Cardiac muscle cell (in vitro differentiated cells and primary cell): ENCODE results near the gene RAPGEF6. TPM values are rescaled to one million over a fixed set of nuclear protein-coding genes. Genes with fewer than 3 reads are reported as not detected.
"Not testable (repeated sequence)": the region's sequence is repeated elsewhere in the genome, so short reads cannot be mapped to it uniquely, and the experiment has no call there.

Experiments
- DNase-seq, 2 donors: peaks; one replicate each; pipeline versions ENCODE4 v3.0.0 to v3.0.0-alpha.2; 2010 to 2017; ENCODE audit warnings: low read depth in 1 of 2, low spot score in 1 of 2
- H3K27ac ChIP-seq: fragments of 200-600 bp; sonication (generic); 2 replicates; pipeline ENCODE4 v1.5.1; 2016
- H3K27me3 ChIP-seq: fragments of 200-600 bp; sonication (generic); 2 replicates; pipeline ENCODE4 v1.6.0; 2016; ENCODE audit warnings: control low read depth
- H3K36me3 ChIP-seq: fragments of 200-600 bp; sonication (generic); 2 replicates; pipeline ENCODE4 v1.5.1; 2016; ENCODE audit warnings: control low read depth
- H3K4me1 ChIP-seq: fragments of 200-600 bp; sonication (generic); 2 replicates; pipeline ENCODE4 v1.8.1; 2017; ENCODE audit warnings: low read depth, mild to moderate bottlenecking, mixed run types
- H3K4me3 ChIP-seq: fragments of 200-600 bp; sonication (generic); 2 replicates; pipeline ENCODE4 v1.5.1; 2016; ENCODE audit warnings: mild to moderate bottlenecking
- H3K9me3 ChIP-seq: fragments of 200-600 bp; sonication (generic); 2 replicates; pipeline ENCODE4 v1.5.1; 2017; ENCODE audit warnings: low read depth, mild to moderate bottlenecking, control low read depth
- polyA plus RNA-seq: library from polyadenylated mRNA; unstranded; fragments of >200 nt; fragmentation: Nextera tagmentation; extraction: Ambion mirVana; gene quantifications from 2 replicates; pipeline ENCODE4 v1.2.1, GENCODE V29; 2016
- total RNA-seq: library from RNA; depleted of rRNA; stranded (reverse); fragments of >200 nt; gene quantifications from 2 replicates; pipeline ENCODE4 v1.2.3, GENCODE V29; 2016
- TF ChIP-seq, protein P1 (sequence below): IDR thresholded peaks from 2 replicates; pipeline ENCODE4 v1.5.1; 2012; ENCODE audit warnings: low read depth, mild to moderate bottlenecking, low read length

Gene RAPGEF6
- total and polyA plus RNA-seq, 2 experiments from 2014 or later = 10.8 to 22.3 TPM

DNA sequence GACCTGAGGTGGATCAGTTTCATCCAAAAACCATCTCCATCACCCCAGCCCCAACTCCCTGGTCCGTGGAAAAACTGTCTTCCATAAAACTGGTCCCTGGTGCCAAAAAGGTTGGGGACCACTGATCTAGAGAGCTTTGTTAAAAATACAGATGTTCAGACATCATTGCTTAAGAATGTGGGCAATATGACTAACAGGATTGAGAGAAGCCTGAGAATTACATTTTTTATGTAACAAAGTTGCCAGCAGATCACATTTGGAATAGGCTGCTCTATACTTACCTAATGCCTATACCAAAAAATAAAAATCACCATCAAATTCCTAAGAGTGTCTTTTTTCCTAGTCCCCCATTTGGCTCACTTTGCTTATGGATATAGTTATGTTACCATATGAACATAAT is 143.3 kb downstream of the RAPGEF6 start:
- H3K4me1 ChIP-seq = no peaks in the 10 kb centered on the region
- TF ChIP-seq, protein P1, sequence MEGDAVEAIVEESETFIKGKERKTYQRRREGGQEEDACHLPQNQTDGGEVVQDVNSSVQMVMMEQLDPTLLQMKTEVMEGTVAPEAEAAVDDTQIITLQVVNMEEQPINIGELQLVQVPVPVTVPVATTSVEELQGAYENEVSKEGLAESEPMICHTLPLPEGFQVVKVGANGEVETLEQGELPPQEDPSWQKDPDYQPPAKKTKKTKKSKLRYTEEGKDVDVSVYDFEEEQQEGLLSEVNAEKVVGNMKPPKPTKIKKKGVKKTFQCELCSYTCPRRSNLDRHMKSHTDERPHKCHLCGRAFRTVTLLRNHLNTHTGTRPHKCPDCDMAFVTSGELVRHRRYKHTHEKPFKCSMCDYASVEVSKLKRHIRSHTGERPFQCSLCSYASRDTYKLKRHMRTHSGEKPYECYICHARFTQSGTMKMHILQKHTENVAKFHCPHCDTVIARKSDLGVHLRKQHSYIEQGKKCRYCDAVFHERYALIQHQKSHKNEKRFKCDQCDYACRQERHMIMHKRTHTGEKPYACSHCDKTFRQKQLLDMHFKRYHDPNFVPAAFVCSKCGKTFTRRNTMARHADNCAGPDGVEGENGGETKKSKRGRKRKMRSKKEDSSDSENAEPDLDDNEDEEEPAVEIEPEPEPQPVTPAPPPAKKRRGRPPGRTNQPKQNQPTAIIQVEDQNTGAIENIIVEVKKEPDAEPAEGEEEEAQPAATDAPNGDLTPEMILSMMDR = no peak
- no peaks in the 10 kb centered on the region for H3K27me3 ChIP-seq
- peaks cover 23% of the 10 kb centered on the region for H3K36me3 ChIP-seq
- no peak overlapping the region for H3K4me3 ChIP-seq
- no peak for DNase-seq
- no peaks in the 10 kb centered on the region for H3K9me3 ChIP-seq
- no peak overlapping the region for H3K27ac ChIP-seq

DNA sequence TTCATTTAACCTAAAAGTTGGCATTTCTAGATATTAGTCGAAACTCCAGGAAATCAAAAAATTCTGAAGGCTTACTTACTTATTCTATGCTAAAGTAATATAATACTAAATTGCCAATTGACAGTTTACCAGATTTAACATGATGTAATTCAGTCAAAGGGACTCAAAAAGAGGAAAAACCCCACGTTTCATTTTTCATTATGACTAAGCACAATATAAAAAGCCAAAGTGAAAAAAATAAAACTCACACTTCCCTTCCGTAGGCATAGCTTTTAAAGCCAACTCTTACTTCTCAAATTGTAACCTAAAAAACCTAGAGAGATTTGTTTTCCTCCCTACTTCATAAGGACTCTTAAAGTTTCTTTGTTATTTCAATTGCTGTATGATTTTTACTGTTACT is 146.6 kb downstream of the RAPGEF6 start:
- DNase-seq = peak in 1 of 2 donors; percentile 13
- TF ChIP-seq, protein P1 = no peak
- no peak overlapping the region for H3K4me3 ChIP-seq
- H3K27me3 ChIP-seq = no peaks in the 10 kb centered on the region
- no peaks in the 10 kb centered on the region for H3K4me1 ChIP-seq
- H3K36me3 ChIP-seq = peaks cover 20% of the 10 kb centered on the region
- H3K27ac ChIP-seq = no peak overlapping the region
- H3K9me3 ChIP-seq = no peaks in the 10 kb centered on the region

DNA sequence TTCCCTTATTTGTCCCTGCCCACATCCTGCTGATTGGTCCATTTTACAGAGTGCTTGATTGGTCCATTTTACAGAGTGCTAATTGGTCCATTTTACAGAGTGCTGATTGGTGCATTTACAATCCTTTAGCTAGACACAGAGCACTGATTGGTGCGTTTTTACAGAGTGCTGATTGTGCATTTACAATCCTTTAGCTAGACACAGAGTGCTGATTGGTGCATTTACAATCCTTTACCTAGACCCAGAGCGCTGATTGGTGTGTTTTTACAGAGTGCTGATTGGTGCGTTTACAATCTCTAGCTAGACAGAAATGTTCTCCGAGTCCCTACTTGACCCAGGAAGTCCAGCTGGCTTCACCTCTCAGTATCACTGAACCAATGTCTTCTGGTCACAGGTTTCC is 147.7 kb downstream of the RAPGEF6 start:
- peaks cover 20% of the 10 kb centered on the region for H3K36me3 ChIP-seq
- DNase-seq, H3K27ac ChIP-seq: not testable (repeated sequence)

DNA sequence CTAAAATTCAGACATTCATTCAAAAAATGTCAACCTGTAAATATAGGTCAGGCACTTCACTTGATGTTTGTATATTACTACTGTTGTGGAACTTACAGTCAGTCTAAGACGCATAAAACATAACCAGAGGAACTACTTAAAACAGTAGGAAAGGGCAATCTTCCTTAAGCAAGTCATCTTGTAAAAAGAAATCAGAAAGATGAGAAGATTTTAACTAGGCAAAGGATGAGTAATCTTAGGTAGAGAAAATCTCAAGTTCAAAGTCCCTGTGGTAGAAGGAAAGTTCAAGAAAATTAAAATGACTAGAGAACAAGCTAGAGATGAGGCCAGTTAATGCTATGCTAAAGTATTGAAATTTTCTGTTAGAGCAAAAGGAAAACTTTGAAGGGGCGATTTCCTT is 152.4 kb downstream of the RAPGEF6 start:
- no peak for DNase-seq
- TF ChIP-seq, protein P1 = no peak
- no peak overlapping the region for H3K4me3 ChIP-seq

More for the DNA sequence above, 147.7 kb downstream of the RAPGEF6 start:
- H3K9me3 ChIP-seq, H3K4me3 ChIP-seq, H3K4me1 ChIP-seq, H3K27me3 ChIP-seq: not testable (repeated sequence)

DNA sequence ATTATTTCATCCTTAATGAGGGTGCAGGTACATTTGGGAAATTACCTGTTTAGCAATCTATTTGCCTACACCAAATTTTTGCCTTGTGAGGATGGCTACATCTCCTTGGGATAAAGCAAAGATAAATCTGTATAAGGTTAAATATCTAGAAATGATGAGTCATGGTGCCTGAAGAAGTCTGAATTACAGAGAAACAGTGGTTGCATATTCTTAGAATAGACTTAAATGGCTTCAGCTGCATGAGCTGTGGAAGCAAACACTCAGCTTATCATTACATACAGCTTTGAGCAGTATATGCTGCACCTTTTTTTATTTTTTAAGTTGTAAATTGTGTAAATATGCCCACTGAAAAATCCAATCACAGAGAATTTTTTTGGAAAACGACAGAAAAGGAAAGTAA is 153.5 kb downstream of the RAPGEF6 start:
- Histone ChIP-seq H3K36me3 (peaks cover 4% of the 10 kb centered on the region), H3K27me3 (no peaks in the 10 kb centered on the region), H3K9me3 (no peaks in the 10 kb centered on the region), H3K4me3 (no peak overlapping the region), H3K27ac (no peak overlapping the region), H3K4me1 (peaks cover 11% of the 10 kb centered on the region)
- no peak for DNase-seq
- TF ChIP-seq, protein P1 = no peak

More for the DNA sequence above, 152.4 kb downstream of the RAPGEF6 start:
- Histone ChIP-seq H3K36me3 (peaks cover 4% of the 10 kb centered on the region), H3K27me3 (no peaks in the 10 kb centered on the region), H3K9me3 (no peaks in the 10 kb centered on the region), H3K4me1 (peaks cover 11% of the 10 kb centered on the region), H3K27ac (no peak overlapping the region)

DNA sequence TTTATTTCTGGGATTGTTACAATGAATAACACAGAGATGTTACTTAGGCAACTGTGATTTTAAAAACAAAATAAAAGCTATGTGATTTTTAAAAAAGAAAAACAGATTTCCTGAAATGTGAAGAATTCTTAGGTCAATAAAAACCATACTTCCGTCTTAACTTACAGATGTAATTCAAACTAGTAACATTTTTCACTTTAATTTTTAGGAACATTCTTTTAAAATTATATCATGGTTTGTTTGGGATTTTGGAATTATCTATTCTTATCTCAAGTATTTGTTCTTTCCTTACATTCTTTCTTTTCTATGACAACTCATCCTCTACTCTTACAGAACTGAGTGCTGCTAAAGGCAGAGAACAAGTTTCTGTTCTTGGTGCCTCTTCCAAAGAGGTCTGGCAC is 159.5 kb downstream of the RAPGEF6 start:
- Histone ChIP-seq H3K27ac (no peak overlapping the region), H3K9me3 (no peaks in the 10 kb centered on the region), H3K27me3 (no peaks in the 10 kb centered on the region), H3K4me3 (no peak overlapping the region), H3K36me3 (peaks cover 9% of the 10 kb centered on the region), H3K4me1 (peaks cover 11% of the 10 kb centered on the region)
- peak in 1 of 2 donors; percentile 44 for DNase-seq
- TF ChIP-seq, protein P1 = no peak
